KG1 (cell line): ENCODE measurements around the gene TDRKH.

Experiments
- DNase-seq: peaks from one replicate; lab custom pipeline; 2025; lab: John Stamatoyannopoulos, UW

Gene TDRKH

DNA sequence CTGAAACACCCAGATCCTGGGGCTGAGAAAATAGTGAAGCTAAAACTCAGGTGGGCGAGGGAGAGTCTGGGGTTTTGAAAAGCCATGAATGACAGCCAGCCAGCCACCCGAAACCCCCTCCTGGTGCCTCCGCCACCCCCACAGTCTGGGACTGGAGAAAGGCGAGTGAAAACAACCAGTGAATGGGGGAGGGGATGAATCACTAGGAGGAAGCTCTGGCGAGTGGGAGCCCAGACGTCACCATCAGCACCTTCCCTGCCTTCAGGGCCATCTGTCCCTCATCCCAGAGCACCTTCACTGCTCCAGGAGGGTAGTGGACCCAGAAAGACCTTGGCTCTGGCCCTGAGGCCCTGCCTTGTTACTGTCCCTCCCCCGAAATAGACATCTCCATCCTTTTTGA, 32.1 kb upstream of the TDRKH start:
- DNase-seq, result no peak

DNA sequence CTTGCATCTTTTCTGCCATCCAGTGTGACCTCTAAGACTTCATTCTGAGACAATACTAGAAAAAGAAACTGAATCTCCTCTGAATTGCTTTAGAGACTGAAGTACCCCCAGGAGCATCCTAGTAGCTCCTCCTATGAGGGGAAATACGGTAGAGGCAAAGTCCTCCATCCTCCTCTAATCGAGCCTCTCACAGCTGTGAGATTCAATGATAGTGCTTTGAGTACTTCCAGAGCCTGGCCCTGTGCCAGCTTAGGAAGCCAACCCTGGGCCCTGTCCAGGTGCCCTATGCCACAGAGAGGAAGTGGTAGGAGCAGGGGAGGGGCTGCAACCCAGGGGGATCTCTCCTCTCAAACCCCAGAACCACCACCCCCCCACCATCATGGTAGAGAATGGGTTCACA, 30.6 kb upstream of the TDRKH start:
- DNase-seq, result no peak

DNA sequence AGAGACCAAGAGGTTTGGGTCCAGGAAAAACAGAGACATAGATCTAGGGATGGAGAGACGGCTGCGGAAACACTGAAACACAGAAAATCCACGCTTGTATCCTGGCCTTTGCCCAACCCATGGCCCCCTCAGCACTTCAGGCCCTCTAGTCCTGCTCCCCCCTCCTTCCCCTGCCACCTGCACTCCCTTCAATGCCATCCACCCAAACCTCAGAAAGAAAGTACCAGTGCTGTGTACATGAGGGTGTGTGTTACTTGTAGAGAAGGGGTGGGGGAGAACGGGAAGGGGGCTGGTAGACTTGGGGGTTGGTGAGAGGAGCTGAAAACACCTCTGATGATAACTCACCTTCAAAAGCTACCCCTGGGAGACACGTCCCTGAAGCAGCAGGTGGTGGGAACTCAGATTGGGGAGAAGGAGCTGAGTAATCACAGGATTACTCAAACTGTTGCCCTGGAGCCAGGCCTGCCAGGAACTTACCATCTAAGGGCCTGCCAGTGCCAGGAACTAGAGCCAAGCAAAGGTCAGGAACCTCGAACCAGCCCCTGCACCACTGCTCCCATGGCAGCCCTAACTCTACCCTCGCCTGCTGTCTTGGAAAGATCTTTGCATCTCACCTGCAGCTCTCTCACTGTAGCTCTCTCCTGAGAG, 29.8 kb upstream of the TDRKH start:
- DNase-seq, result no peak

DNA sequence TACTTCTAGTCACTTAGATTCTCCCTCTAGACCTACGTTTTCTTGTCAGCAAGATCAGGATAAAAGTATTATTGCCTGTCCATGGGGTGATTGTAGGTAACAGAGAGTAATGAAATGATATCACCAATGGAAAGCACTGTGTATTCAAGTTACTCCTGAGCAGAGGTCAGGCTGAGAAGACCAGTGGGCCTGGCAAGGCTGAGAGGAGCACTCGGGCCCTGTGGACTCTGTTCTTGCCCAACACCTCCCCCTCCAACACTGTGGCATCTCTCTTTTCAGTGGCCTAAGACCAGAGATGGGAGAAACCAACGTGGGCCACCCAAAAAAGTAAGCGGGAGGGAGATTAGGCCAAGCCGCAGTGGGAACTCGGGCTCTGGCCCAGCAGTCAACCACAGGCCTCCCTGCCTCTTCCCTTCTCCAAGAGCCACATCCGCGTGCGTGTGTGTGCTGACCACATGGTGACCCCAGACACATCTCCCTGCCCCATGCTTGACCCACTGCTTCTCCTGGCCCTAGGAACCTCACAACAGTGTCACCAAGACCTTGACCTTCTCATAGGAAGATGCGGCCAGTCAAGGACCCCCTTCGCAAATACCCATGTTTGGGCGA, 29.0 kb upstream of the TDRKH start:
- no peak for DNase-seq

DNA sequence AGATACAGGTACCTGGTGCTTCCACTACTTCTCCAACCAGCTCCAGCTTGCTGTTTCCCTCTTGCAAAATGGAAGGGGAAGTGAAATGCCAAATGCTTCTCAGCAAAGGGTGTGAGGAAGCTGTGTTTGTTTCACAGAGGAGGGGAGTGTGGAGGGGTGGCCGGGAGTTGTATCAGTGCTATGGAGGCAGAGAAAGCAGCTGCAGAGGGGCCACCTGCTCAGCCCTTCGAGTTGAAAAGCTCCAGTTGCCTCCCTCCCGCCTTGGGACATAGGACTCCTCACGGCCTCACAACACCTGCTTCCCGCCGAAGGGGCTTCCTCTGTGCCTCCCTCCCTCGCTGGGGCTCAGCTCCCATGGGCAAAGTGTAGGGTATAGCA, 27.0 kb upstream of the TDRKH start:
- no peak for DNase-seq

DNA sequence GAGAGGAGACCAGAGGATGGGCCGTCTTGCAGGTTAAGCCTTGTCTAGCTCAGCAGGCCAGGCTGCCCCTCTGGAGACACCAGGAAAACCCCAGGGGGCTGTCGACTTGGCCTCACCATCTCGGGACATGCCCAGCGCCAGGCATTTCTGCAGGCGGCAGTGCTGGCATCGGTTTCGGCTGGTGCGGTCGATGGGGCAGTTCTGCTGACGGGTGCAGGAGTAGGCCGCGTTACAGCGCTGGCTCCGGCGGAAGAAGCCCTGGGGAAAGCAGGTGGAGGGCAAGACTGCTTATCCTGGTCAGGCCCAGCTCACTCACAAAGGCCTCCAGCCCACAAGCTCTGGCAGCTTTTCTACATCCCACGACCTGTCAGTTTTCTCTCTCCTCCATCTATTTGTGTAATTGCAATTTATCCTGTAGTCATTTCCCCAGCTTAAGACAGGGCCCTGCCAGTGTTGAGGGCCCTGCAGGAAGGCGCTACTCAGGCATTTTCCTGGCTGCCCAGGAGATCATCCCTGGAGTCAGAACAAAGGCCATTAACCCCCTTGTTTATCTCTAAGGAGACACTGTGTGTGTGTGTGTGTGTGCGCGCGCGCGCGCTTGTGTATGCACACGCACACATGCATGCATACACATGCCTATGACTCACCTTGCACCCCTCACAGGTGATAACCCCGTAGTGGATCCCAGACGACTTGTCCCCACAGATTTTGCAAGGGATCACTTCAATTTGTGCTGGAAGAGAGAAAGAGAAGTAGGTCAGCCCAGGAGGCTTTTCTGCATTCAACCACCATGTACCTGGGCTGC, 26.4 kb upstream of the TDRKH start:
- DNase-seq, result no peak

DNA sequence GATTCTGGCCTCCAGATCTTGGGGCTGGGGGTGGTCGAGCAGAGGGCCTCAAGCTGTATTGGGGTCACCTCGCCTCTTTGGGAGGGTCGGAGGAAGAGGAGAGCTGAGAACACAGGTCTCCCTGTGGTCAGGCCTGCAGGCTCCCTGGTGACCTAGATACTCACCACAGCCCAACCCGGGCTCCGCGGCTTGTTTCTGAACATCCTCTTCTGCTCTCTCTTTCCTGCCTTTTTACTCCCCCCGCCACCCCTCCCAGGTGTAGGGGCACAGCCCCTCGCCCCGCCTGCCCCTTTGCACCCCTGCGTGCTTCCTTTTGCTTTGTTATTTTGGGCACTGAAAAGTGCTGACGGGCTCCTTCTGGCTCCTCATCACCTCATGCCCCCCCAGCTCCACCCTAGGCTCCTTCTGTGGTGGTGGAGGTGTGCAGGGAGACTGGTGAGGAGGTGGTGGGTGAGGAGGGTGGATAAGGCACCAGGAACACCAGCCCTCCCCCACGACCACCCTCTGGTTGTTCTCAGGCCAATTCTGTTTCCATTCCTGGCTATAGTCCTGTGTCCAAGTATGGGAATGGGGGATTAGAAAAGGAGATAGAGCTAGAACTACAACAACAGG, 25.5 kb upstream of the TDRKH start:
- DNase-seq, result peak; percentile 15

DNA sequence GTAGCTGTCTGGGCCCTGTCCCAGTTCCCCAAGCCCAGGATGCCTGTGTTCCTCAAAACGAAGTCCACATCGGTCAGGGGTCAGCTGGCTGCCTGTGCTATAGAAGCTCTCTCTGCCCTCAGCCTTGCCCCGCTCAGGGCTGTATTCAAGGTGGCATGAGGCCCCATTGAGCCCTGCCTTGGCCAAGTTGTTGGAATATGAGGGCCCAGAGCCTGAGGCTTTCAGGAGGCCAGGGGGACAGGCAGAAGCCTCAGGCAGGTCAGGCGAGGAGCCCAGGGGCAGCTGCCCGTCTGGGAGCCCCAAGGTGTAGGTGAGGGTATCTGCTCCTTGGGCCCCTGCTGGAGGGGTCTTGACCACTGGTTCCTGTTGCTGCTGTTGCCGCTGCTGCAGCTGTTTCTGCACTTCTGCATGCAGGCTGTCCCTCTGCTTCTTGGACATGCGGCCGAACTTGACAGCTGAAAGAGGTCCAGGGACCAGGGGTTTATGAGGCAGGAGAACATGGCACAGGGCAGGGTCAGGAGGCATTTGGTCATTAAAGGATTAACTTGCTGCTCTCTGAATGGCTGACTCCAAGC, 24.8 kb upstream of the TDRKH start:
- no peak for DNase-seq

DNA sequence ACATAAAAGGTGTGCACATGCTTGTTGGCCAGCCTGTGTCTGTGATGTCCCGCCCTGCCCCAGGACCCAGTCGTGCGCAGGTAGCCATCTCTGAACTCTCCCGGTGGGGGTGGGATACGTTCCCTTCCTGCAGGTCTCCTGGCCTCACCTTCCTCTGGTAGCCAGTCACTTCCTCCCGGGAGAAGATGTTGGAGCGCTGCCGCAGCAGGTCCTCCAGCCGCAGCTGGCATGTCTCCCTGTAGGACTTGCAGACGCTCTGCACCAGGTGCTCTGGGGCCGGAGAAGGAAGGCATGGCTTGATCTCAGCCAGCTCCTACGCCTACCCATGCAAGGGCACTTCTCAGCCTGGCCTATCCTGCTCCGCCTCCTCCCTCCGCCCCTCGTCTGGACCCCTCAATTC, 24.1 kb upstream of the TDRKH start:
- DNase-seq, result no peak

DNA sequence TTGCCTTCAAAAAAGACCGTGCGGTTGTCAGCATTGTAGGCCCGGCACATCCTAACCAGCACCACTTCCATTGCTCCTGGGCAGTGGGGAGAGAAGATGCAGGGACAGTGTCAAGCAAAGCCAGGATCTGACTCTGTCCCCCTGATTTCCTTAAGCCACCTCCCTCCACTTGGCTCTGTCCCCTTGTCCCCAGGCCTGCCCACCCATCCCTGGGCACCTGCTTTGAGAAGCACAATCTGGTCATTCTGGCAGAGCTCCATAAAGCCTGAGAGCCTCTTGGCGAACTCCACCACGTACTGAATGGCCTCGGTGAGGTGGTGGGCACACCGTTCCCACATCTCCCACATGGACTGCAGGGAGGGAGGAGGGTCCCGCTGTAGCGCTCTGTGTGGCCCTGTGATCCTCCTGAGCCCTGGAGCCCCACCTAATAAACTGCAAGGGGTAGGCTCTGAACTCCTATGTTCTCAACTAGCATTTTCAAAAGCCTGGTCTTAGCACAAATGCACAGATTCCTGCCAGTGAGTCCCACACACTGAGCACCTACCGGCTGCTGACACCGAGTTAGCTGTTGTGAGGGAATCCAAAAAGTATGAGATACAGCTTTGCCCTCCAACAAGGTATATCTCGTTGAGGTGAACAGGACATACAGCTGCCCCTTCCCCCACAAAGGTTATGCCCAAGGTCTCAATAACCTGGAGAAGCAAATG, 23.1 kb upstream of the TDRKH start:
- no peak for DNase-seq

DNA sequence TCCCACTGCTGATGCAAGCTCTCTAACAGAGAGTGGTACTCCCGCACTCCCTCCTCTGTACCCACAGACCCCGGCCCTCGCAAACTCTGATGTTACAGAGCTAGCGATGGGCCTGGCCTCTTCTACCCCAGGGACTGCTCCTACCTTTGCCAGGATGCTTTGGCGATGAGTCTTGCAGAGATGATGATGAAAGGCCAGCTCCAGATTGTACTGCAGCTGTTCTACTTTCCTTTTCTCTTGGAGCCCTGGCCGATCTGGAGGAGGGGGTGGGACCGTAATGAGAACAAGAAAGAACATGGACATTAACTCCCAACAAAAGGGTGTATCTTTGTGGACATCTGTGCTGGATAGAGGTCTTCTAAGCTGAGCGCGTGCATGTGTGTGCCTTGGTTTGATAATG, 20.9 kb upstream of the TDRKH start:
- DNase-seq, result no peak

DNA sequence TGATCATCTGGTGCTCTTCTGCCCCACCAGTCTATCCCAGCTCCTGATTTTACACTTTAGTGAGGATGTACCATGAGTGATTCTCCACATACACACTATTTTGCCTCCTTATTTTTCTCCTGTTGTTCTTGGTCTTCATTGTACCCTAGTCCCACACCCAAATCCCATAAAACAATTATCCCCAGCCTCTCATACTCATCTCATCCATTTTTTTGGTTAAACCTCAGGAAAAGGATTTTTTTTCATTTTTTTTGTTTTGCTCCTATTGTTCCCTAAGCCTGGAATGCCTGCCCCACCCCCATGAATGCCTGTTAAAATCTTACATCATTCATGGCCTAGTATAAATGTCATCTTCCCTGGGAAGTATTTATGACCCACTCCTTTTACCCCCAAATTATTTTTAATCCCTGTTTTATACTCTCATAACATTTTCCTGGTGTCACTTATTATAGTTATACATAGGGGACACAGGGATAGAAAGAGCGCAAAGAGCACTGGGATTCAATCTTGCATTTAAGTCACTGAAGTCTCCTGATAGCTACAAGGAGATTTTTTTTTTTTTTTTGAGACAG, 19.8 kb upstream of the TDRKH start:
- DNase-seq, result no peak

DNA sequence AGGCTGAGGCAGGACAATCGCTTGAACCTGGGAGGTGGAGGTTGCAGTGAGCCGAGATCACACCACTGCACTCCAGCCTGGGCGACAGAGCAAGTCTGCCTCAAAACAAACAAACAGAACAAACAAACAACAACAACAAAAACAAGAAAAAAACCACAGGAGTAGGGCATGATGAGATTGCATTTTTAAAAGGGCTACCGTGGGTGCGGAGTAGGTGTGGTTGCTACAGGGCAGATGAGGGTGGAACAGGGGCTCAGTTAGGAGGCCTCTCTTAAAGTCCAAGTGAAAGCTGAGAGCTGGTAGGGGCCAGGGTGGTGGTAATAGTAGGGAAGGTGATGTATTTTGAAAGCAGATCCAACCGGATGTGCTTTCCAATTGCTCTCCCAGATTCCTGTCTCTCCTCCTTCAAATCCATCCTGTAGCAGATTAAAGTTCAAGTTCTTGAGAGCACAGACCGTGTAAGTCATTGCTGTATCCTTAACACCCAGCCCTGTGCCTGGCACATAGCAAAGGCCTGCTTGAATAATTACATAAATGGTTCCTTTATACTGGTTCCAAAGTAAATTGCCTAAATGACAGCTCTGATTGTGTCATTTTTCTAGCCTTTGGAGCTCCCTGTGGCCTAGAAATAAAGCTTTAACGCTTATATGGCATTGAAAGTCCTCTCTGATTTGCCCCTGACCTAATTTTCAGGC, 19.1 kb upstream of the TDRKH start:
- no peak for DNase-seq

DNA sequence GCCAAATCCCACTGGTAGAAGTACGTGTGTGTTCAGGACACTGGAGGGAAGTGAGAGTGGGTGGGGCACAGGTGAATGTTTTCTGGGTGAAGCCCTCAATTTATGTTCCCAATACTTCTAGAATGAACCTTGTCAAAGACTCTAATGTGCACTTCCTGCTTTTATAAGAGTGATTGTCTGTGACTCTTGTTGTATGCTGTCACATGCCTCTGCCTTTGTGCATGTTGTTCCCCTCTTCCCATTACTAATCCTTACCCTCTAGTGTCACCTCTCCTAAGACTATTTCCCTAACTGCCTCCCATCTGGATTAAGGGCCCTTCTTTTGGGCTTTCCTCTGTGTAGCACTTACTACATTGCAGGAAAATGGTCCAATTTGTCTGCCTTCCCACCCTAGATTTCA, 17.5 kb upstream of the TDRKH start:
- no peak for DNase-seq

DNA sequence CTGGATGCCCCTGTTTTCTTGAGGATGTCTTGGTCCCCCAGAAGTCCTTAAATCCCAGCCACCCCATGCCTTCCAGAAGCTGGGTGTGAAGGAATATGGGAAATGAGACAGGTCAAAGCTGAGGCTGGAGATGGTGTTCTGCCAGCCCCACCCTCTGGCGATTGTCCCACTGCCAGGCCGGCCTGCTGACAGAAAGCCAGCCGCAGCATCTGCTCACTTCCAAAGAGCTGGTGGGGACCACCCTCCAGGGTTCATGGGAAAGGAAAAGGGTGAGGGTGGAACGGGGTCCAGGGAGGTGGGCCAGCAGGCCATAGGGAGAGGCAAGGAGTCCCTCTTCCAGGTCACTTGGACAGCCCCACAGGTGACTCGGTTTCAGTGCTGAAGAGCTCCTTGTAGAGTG, 16.8 kb upstream of the TDRKH start:
- DNase-seq, result no peak

DNA sequence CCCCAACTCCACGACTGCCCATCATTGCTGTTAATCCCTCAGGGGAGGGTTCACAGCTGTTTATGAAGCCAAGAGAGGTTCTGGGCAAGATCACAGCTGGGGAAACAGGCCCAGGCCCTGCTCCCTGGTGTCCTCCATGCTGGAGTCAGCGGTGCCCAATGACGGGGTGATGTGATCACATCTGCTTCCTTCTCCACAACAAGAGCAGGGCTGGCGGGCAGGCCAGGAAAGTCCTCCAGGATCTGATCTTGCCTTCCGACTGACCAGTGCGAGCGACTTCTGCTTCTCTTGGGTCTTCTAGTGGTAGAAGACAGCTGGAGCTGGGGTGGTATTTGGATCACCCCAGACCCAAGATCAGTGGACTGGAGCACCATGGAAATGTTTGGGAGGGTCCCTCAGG, 15.9 kb upstream of the TDRKH start:
- no peak for DNase-seq

DNA sequence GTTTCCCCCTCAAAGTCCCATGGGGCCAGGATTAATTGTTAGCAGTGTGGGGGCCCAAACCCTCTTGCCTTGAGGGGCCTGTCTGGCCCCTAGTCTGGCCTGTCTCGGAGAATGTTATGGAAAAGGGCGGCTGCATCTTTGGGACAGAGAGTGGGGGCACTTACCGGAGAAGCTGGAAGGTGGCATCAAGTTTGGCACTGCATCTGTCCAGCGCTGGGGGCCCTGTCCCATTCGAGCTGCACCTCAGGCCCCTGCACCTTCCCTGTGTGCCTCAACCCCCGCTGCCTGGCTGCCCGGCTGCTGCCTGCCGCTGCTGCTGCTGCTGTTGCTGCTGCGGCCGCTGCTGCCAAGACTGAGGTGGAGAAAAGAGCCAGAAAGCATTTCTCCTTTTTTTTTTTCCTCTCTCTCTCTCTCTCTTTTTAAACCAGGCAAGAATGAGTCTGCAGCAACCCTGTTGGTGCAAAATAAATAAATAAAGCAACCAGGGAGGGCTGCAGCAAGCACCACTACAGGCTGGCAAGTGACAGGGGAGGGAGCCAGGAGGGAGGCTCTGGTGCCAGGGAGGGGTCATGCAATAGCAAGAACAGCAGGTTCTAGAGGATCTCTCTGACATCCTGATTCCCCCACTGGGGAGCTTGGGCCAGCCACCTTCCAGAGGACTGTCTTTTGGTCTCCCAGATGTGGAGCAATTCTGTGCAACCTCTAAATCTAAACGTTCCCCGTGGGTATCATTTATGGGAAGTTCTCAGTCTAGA, 14.9 kb upstream of the TDRKH start, which contains the start of gene LINGO4:
Gene LINGO4, minus strand, starts transcription at position 354 of the 755 bp plus-strand sequence. CDS start 2,715 bp downstream, outside the sequence.
- DNase-seq, result no peak

DNA sequence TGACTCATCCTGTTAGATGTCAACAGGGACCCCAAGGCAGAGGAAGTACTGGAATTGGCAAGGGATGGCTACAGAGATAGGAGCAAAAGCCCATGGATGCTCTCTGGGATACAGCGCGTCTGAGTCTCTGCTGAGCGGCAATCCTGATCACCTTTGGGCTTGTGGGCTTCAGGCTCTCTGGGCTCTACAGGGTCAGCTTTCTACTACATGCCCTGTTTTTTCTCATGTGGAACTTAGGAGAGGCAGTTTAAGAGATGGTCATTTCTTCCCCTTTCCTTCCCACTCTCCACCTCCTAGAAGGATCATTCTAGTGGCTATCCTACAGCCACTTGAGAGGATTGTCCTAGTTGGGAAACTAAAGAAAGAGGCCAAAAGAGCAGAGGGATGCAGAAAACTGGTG, 13.6 kb upstream of the TDRKH start:
- DNase-seq, result no peak

DNA sequence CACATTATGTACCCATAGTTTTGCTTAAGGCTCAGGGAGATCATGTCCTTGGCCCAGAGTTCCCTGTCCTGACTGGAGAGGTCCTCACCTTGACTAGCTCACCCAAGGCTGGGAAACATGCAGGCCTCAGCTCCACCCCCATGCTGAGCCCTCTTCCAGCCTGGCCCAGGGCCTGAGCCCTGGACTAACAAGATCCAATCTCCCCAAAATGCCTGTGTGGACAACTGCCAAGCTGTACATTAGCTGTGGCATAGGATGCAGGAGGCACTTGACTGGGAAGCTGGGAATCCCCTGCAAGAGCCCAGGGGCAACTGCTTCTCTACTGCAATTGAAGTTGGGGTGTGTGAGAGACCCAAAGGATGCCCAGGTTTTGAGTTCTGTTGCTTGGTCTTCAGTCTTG, 12.9 kb upstream of the TDRKH start:
- DNase-seq, result no peak

DNA sequence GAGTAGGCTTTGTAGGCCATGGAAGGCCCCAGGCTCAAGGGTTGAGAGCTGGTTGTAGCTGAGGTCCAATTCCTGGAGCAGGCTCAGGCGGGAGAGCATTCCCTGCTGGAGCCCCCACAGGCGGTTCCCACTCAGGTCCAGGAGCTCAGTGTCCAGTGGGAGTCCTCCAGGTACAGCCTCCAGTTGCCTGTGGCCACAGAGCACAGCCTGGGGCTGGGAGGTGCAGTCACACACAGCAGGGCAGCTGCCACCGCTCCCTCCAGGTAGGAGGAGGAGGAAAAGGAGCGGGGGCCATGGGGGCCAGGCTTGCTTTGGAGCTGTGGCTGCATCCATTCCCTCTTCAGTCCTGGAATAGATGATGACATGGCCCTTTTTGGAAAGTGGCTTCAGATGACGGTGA, 12.1 kb upstream of the TDRKH start:
- DNase-seq, result no peak
